HepG2 (cell line): ENCODE results near the gene SOCS1. TPM values are rescaled to one million over a fixed set of nuclear protein-coding genes. Genes with fewer than 3 reads are reported as not detected.
A peak's percentile ranks its signal among the peaks of the same experiment; 100 is the strongest.

Experiments used
- CBX5 ChIP-seq: sonication (generic); formaldehyde crosslinking; IDR thresholded peaks from 2 replicates; pipeline ENCODE4 v1.4.0; 2020; ENCODE audit warnings: missing genetic modification reagents, borderline replicate concordance
- HNRNPK ChIP-seq: fragments of 200-400 bp; formaldehyde crosslinking; IDR thresholded peaks from 2 replicates; pipeline ENCODE4 v1.6.1; 2018; ENCODE audit warnings: low read length, low read depth, moderate library complexity, mild to moderate bottlenecking; ENCODE audit not compliant: poor library complexity, severe bottlenecking
- KDM3A ChIP-seq: IDR thresholded peaks from 2 replicates; pipeline ENCODE4 v1.6.1; 2018; ENCODE audit warnings: low read depth, missing compliant biosample characterization
- KLF6 ChIP-seq: IDR thresholded peaks from 2 replicates; pipeline ENCODE4 v1.8.0; 2016; ENCODE audit warnings: missing biosample characterization, missing genetic modification reagents
- MAFK ChIP-seq, 2 experiments: IDR thresholded peaks in 1 of 2; conservative IDR thresholded peaks in 1 of 2; 2 replicates each; pipeline ENCODE4 v1.6.1; 2011; ENCODE audit warnings: improper control_type of control experiment in 2 of 2, low read length in 2 of 2
- MED13 ChIP-seq: sonication (generic); formaldehyde crosslinking; IDR thresholded peaks from 2 replicates; pipeline ENCODE4 v1.5.0; 2020; ENCODE audit warnings: missing genetic modification reagents
- MTF2 ChIP-seq: sonication (generic); formaldehyde crosslinking; IDR thresholded peaks from 2 replicates; pipeline ENCODE4 v1.5.0; 2020; ENCODE audit warnings: missing genetic modification reagents, borderline replicate concordance
- NBN ChIP-seq: fragments of 450-650 bp; conservative IDR thresholded peaks from 2 replicates; pipeline ENCODE4 v1.6.1; 2017
- NCOA1 ChIP-seq: sonication (generic); formaldehyde crosslinking; IDR thresholded peaks from 2 replicates; pipeline ENCODE4 v1.9.0; 2021; ENCODE audit warnings: missing genetic modification reagents
- PHF21A ChIP-seq: sonication (generic); formaldehyde crosslinking; IDR thresholded peaks from 2 replicates; pipeline ENCODE4 v1.5.0; 2020; ENCODE audit warnings: mild to moderate bottlenecking, missing genetic modification reagents
- PITX1 ChIP-seq: sonication (generic); formaldehyde crosslinking; IDR thresholded peaks from 2 replicates; pipeline ENCODE4 v1.5.1; 2020; ENCODE audit warnings: mild to moderate bottlenecking, missing genetic modification reagents
- PPARG ChIP-seq: conservative IDR thresholded peaks from 2 replicates; pipeline ENCODE4 v1.6.1; 2016; ENCODE audit warnings: missing biosample characterization, missing genetic modification reagents
- RCOR2 ChIP-seq: IDR thresholded peaks from 2 replicates; pipeline ENCODE4 v1.6.1; 2016; ENCODE audit warnings: missing biosample characterization, missing genetic modification reagents
- SIN3B ChIP-seq: fragments of 150-350 bp; IDR thresholded peaks from 2 replicates; pipeline ENCODE4 v1.6.1; 2014; ENCODE audit warnings: low read length
- THYN1 ChIP-seq: sonication (generic); formaldehyde crosslinking; IDR thresholded peaks from 2 replicates; pipeline ENCODE4 v1.8.1; 2023; ENCODE audit warnings: low read depth, mild to moderate bottlenecking, moderate library complexity, missing genetic modification reagents, borderline replicate concordance
- TSC22D2 ChIP-seq: sonication (generic); formaldehyde crosslinking; IDR thresholded peaks from 2 replicates; pipeline ENCODE4 v1.5.1; 2020; ENCODE audit warnings: missing genetic modification reagents, mild to moderate bottlenecking, borderline replicate concordance
- ZIK1 ChIP-seq: sonication (generic); formaldehyde crosslinking; IDR thresholded peaks from 2 replicates; pipeline ENCODE4 v1.5.0; 2020; ENCODE audit warnings: mild to moderate bottlenecking, low read depth, missing genetic modification reagents, borderline replicate concordance
- ZNF550 ChIP-seq: sonication (generic); formaldehyde crosslinking; IDR thresholded peaks from 2 replicates; pipeline ENCODE4 v1.4.0; 2020; ENCODE audit warnings: mild to moderate bottlenecking, missing genetic modification reagents, borderline replicate concordance
- ZNF660 ChIP-seq: sonication (generic); formaldehyde crosslinking; IDR thresholded peaks from 2 replicates; pipeline ENCODE4 v1.5.1; 2020; ENCODE audit warnings: mild to moderate bottlenecking, low read depth, missing genetic modification reagents, borderline replicate concordance
- ZSCAN21 ChIP-seq: sonication (generic); formaldehyde crosslinking; IDR thresholded peaks from 2 replicates; pipeline ENCODE4 v1.8.0; 2022; ENCODE audit warnings: mild to moderate bottlenecking, missing genetic modification reagents, moderate library complexity, borderline replicate concordance
- ZSCAN29 ChIP-seq: sonication (generic); formaldehyde crosslinking; conservative IDR thresholded peaks from 2 replicates; pipeline ENCODE4 v1.4.0; 2020; ENCODE audit warnings: mild to moderate bottlenecking, missing genetic modification reagents
- polyA plus RNA-seq, 8 experiments: library from polyadenylated mRNA; depleted of rRNA in 3 of 8; stranded (reverse) in 7 of 8; unstranded in 1 of 8; fragments of >200 nt; fragmentation: Illumina TruSeq in 4 of 8; extraction: Trizol in 4 of 8; gene quantifications; 2 replicates each; pipeline versions ENCODE4 v1.2.1 to v1.2.3, GENCODE V29; 2011 to 2016; ENCODE audit warnings: low read depth in 4 of 8, missing spikeins in 1 of 8, mixed read lengths in 1 of 8; ENCODE audit not compliant: insufficient read depth in 1 of 8
- total RNA-seq, 5 experiments: library from RNA; depleted of rRNA; stranded (reverse); fragments of >200 nt; fragmentation: Illumina TruSeq; extraction: Trizol; gene quantifications; 2 replicates each; pipeline ENCODE4 v1.2.3, GENCODE V29; 2016; ENCODE audit warnings: low read depth in 1 of 5
- TF ChIP-seq, protein P1 (sequence below): sonication (generic); formaldehyde crosslinking; IDR thresholded peaks from 2 replicates; pipeline ENCODE4 v1.8.0; 2022; ENCODE audit warnings: mild to moderate bottlenecking, missing genetic modification reagents, moderate library complexity
- TF ChIP-seq, protein P2 (sequence below): IDR thresholded peaks from 2 replicates; pipeline ENCODE4 v1.6.1; 2012; ENCODE audit warnings: low read depth, low read length, improper control_type of control experiment
- TF ChIP-seq, protein P3 (sequence below): sonication (generic); formaldehyde crosslinking; IDR thresholded peaks from 2 replicates; pipeline ENCODE4 v1.4.0; 2020; ENCODE audit warnings: missing genetic modification reagents
- TF ChIP-seq, protein P4 (sequence below): IDR thresholded peaks from 2 replicates; pipeline ENCODE4 v1.6.1; 2012; ENCODE audit warnings: inconsistent platforms

Gene SOCS1
- total and polyA plus RNA-seq, 2 of the 13 experiments (the other 11 are each of a cell fraction or from before 2014, with no cell fraction given): 5.3 to 6.3 TPM

DNA sequence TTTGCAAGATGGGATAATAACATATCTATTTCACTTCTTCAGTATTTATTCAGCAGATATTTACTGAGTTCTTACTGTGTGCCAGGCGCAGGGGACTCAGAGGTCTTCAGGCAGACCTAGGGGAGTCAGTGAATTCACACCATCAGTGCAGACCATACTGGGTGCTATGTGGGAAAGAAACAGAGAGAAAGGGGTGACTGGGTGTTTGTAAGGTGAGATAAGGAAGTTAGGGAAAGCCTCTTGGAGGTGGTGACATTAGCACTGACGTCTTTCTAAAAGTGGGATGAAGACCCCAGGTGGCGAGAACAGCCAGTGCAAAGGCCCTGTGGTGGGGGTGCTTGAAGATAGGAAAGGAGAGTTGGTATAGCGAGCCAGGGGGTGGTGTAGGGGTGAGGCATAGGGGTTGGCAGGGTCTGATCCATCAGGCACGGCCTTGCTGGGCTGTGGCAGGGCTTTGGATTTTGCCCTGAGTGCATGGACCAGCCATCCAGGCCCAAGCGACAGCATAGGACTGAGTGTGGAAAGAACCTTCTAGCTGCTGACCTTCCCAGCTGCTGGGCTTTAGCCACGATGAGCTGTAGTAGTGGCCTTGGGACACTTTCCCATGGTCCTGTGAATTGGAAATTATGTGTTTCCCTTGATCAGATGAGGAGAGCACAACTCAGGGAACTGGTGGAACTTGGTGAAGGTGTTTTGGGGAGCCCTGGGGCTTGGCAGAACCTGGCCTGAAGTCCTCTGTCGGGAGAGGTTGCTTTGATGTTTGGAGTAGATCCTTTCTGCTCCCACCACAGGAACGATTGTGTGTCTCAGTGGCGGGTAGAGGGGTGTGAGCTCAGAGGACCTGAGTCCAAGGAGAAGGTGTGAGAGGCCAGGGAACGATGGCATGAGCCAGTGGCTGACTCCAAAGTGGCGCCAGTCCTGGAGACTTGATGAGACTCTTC, 3.9 kb upstream of the SOCS1 start (continued):
- TF ChIP-seq, protein P1, sequence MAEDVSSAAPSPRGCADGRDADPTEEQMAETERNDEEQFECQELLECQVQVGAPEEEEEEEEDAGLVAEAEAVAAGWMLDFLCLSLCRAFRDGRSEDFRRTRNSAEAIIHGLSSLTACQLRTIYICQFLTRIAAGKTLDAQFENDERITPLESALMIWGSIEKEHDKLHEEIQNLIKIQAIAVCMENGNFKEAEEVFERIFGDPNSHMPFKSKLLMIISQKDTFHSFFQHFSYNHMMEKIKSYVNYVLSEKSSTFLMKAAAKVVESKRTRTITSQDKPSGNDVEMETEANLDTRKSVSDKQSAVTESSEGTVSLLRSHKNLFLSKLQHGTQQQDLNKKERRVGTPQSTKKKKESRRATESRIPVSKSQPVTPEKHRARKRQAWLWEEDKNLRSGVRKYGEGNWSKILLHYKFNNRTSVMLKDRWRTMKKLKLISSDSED (CRISPR knock-in tag): no peak
- TF ChIP-seq NBN (no peak), PITX1 (CRISPR knock-in tag) (peak; percentile 35), ZNF660 (CRISPR knock-in tag) (no peak), RCOR2 (CRISPR knock-in tag) (peak; percentile 36; the same call in 1 of the 2 replicates), THYN1 (CRISPR knock-in tag) (no peak), MTF2 (CRISPR knock-in tag) (no peak; the same call in 1 of the 2 replicates), ZSCAN29 (0 out of 2 replicates have a peak, but pooled peaks have one; percentile 41), HNRNPK (no peak), MED13 (no peak), PHF21A (CRISPR knock-in tag) (peak; percentile 47; the same call in 1 of the 2 replicates), KDM3A (CRISPR knock-in tag) (no peak), MAFK (conservative IDR thresholded peaks at IDR 0.05 in 1 of 2, IDR thresholded peaks at IDR 0.05 in 1 of 2; ENCODE audit: low read length in 2 of 2) (no peak), SIN3B (no peak), KLF6 (CRISPR knock-in tag) (no peak), NCOA1 (CRISPR knock-in tag) (0 out of 2 replicates have a peak, but pooled peaks have one; percentile 25), ZIK1 (CRISPR knock-in tag) (no peak), PPARG (CRISPR knock-in tag) (no peak), ZNF550 (CRISPR knock-in tag) (no peak), CBX5 (CRISPR knock-in tag) (no peak), ZSCAN21 (CRISPR knock-in tag) (no peak), TSC22D2 (CRISPR knock-in tag) (no peak)
- TF ChIP-seq, protein P2, sequence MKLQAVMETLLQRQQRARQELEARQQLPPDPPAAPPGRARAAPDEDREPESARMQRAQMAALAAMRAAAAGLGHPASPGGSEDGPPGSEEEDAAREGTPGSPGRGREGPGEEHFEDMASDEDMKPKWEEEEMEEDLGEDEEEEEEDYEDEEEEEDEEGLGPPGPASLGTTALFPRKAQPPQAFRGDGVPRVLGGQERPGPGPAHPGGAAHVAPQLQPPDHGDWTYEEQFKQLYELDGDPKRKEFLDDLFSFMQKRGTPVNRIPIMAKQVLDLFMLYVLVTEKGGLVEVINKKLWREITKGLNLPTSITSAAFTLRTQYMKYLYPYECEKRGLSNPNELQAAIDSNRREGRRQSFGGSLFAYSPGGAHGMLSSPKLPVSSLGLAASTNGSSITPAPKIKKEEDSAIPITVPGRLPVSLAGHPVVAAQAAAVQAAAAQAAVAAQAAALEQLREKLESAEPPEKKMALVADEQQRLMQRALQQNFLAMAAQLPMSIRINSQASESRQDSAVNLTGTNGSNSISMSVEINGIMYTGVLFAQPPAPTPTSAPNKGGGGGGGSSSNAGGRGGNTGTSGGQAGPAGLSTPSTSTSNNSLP: no peak
- TF ChIP-seq, protein P3, sequence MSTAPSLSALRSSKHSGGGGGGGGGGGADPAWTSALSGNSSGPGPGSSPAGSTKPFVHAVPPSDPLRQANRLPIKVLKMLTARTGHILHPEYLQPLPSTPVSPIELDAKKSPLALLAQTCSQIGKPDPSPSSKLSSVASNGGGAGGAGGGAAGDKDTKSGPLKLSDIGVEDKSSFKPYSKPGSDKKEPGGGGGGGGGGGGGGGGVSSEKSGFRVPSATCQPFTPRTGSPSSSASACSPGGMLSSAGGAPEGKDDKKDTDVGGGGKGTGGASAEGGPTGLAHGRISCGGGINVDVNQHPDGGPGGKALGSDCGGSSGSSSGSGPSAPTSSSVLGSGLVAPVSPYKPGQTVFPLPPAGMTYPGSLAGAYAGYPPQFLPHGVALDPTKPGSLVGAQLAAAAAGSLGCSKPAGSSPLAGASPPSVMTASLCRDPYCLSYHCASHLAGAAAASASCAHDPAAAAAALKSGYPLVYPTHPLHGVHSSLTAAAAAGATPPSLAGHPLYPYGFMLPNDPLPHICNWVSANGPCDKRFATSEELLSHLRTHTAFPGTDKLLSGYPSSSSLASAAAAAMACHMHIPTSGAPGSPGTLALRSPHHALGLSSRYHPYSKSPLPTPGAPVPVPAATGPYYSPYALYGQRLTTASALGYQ (CRISPR knock-in tag): no peak
- TF ChIP-seq, protein P4, sequence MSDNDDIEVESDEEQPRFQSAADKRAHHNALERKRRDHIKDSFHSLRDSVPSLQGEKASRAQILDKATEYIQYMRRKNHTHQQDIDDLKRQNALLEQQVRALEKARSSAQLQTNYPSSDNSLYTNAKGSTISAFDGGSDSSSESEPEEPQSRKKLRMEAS: peak; percentile 27; the same call in 1 of the 2 replicates
